Esophagus muscularis mucosa (tissue), 4 donors: Measurements from ENCODE around the gene SNCB.

Experiments
- EP300 ChIP-seq: sonication (generic); formaldehyde crosslinking; IDR thresholded peaks from one replicate; pipeline ENCODE4 v1.6.1; 2017; ENCODE audit warnings: antibody characterized with exemption
- POLR2A ChIP-seq: fragments of 450-650 bp; IDR thresholded peaks from one replicate; pipeline ENCODE4 v1.6.1; 2017; ENCODE audit warnings: antibody characterized with exemption, moderate library complexity, mild to moderate bottlenecking, low read depth
- POLR2AphosphoS5 ChIP-seq, 2 donors: sonication (generic); formaldehyde crosslinking; IDR thresholded peaks; one replicate each; pipeline ENCODE4 v1.6.1; 2017; ENCODE audit warnings: antibody characterized with exemption in 2 of 2
- TF ChIP-seq, protein P1 (sequence below), 3 experiments: fragments of 200-600 bp in 2 of 3; fragments of 450-650 bp in 1 of 3; sonication (generic) in 2 of 3; IDR thresholded peaks; one replicate each; pipeline ENCODE4 v1.5.1; 2017 to 2019; ENCODE audit warnings: antibody characterized with exemption in 3 of 3, mild to moderate bottlenecking in 2 of 3, moderate library complexity in 1 of 3

DNA sequence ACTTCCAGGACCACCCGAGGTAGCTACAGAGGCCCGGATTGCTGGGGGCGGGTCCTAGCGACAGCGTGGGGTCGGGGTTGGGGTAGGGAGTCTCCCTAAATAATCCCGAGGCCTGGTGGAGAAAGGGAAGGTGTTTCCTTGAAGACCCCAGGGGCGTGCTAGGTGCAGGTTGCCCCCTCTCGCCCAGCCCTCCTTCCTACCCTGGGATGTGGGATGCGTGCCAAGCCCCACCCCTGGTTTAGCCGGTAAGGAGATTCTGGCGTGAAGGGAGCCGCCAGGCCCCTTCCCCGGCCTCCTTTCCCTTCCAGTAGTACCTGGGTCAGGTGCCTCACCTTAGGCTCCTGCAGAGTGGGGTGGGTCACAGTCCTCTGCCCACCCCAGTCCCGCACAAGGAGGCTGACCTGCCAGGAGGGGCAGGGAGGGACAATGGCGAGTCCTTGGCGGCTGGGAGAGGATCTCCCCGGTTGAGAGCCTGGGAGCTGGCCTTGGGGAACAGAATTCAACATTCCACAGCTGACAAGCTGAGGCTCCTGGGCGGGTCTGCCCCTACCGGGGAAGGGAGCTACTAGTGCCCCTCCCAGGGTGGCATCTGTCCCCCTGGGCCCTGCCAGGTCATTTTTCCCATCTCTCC, 17.6 kb upstream of the SNCB start:
- TF ChIP-seq, protein P1, sequence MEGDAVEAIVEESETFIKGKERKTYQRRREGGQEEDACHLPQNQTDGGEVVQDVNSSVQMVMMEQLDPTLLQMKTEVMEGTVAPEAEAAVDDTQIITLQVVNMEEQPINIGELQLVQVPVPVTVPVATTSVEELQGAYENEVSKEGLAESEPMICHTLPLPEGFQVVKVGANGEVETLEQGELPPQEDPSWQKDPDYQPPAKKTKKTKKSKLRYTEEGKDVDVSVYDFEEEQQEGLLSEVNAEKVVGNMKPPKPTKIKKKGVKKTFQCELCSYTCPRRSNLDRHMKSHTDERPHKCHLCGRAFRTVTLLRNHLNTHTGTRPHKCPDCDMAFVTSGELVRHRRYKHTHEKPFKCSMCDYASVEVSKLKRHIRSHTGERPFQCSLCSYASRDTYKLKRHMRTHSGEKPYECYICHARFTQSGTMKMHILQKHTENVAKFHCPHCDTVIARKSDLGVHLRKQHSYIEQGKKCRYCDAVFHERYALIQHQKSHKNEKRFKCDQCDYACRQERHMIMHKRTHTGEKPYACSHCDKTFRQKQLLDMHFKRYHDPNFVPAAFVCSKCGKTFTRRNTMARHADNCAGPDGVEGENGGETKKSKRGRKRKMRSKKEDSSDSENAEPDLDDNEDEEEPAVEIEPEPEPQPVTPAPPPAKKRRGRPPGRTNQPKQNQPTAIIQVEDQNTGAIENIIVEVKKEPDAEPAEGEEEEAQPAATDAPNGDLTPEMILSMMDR (IDR thresholded peaks at IDR 0.05) = no peak
- TF ChIP-seq EP300 = no peak
- TF ChIP-seq POLR2A = no peak
- no peak for TF ChIP-seq POLR2AphosphoS5 (IDR thresholded peaks at IDR 0.05)
